Activated CD8-positive, alpha-beta memory T cell treated with anti-CD3 and anti-CD28 coated beads for 48 hours (primary cell): ENCODE measurements around the gene FPR2.
"Not testable (repeated sequence)": the region's sequence is repeated elsewhere in the genome, so short reads cannot be mapped to it uniquely, and the experiment has no call there.

Experiments
- DNase-seq, 3 experiments: peaks; one replicate each; pipeline ENCODE4 v3.0.0-alpha.2; 2020; ENCODE audit warnings: low read depth in 2 of 3, low spot score in 2 of 3

The FPR2 gene

GRCh38 chr19:51739466-51740213, 21.3 kb upstream of the FPR2 start:
- DNase-seq: no peak

- no peak for DNase-seq
Measured at GRCh38 chr19:51740356-51740755, 20.6 kb upstream of the FPR2 start.

- no peak for DNase-seq
Measured at GRCh38 chr19:51742789-51743188, 18.2 kb upstream of the FPR2 start.

- no peak for DNase-seq
Measured at GRCh38 chr19:51743405-51743804, 17.6 kb upstream of the FPR2 start.

GRCh38 chr19:51746731-51747130, 14.2 kb upstream of the FPR2 start:
- no peak for DNase-seq

- no peak for DNase-seq
Measured at GRCh38 chr19:51749979-51750378, 11.0 kb upstream of the FPR2 start.

GRCh38 chr19:51750400-51751094, 10.4 kb upstream of the FPR2 start:
- no peak for DNase-seq

GRCh38 chr19:51751655-51752054, 9.3 kb upstream of the FPR2 start, which contains the start of gene FPR1:
FPR1 (minus strand) TSS chr19:51751878; CDS start chr19:51746994, 4,884 bp downstream.
- DNase-seq: no peak

- no peak for DNase-seq
Measured at GRCh38 chr19:51754109-51754508, 6.9 kb upstream of the FPR2 start.

GRCh38 chr19:51754770-51755169, 6.2 kb upstream of the FPR2 start:
- no peak for DNase-seq

GRCh38 chr19:51755571-51755970, 5.4 kb upstream of the FPR2 start:
- DNase-seq: no peak

- DNase-seq: no peak
Measured at GRCh38 chr19:51761696-51762095, 716 bp downstream of the FPR2 start.

GRCh38 chr19:51765086-51765485, 4.1 kb downstream of the FPR2 start:
- no peak for DNase-seq

- no peak for DNase-seq
Measured at GRCh38 chr19:51766461-51766860, 5.5 kb downstream of the FPR2 start.

GRCh38 chr19:51771376-51772130, 10.6 kb downstream of the FPR2 start:
- DNase-seq: no peak

GRCh38 chr19:51772977-51773376, 12.0 kb downstream of the FPR2 start:
- no peak for DNase-seq

GRCh38 chr19:51776561-51776960, 15.6 kb downstream of the FPR2 start:
- DNase-seq: not testable (repeated sequence)

- peak in 1 of 3 experiments; percentile 6 for DNase-seq
Measured at GRCh38 chr19:51777570-51778462, 16.8 kb downstream of the FPR2 start.

GRCh38 chr19:51779181-51779580, 18.2 kb downstream of the FPR2 start:
- DNase-seq: no peak

GRCh38 chr19:51779703-51780102, 18.7 kb downstream of the FPR2 start:
- no peak for DNase-seq

GRCh38 chr19:51780270-51780669, 19.3 kb downstream of the FPR2 start:
- no peak for DNase-seq
